Neural progenitor cell (in vitro differentiated cells): ENCODE data around the gene SPHK1. TPM values are rescaled to one million over a fixed set of nuclear protein-coding genes. Genes with fewer than 3 reads are reported as not detected.

ENCODE experiments used
- DNase-seq: peaks from one replicate; pipeline ENCODE4 v3.0.0-alpha.2; 2016; ENCODE audit warnings: low spot score
- H2AFZ ChIP-seq: fragments of 200-600 bp; sonication (generic); replicated peaks from 2 replicates; pipeline ENCODE4 v1.6.1; 2016; ENCODE audit warnings: antibody characterized with exemption
- H3F3A ChIP-seq: fragments of 200-600 bp; sonication (generic); 2 replicates; pipeline ENCODE4 v1.6.1; 2016; ENCODE audit warnings: antibody characterized with exemption, low read depth
- H3K27ac ChIP-seq: fragments of 200-600 bp; sonication (generic); 2 replicates; pipeline ENCODE4 v1.5.1; 2016; ENCODE audit warnings: mild to moderate bottlenecking
- H3K27me3 ChIP-seq: fragments of 200-600 bp; sonication (generic); 2 replicates; pipeline ENCODE4 v1.6.1; 2016; ENCODE audit warnings: mild to moderate bottlenecking, moderate library complexity
- H3K36me3 ChIP-seq: fragments of 200-600 bp; sonication (generic); 2 replicates; pipeline ENCODE4 v1.5.1; 2016
- H3K4me1 ChIP-seq: fragments of 200-600 bp; sonication (generic); 2 replicates; pipeline ENCODE4 v1.6.1; 2016; ENCODE audit warnings: mixed run types
- H3K4me2 ChIP-seq: fragments of 200-600 bp; sonication (generic); 2 replicates; pipeline ENCODE4 v1.6.1; 2016
- H3K4me3 ChIP-seq: fragments of 200-600 bp; sonication (generic); 2 replicates; pipeline ENCODE4 v1.5.1; 2016
- H3K79me2 ChIP-seq: fragments of 200-600 bp; sonication (generic); 2 replicates; pipeline ENCODE4 v1.6.1; 2016; ENCODE audit warnings: low read depth
- H3K9ac ChIP-seq: fragments of 200-600 bp; sonication (generic); 2 replicates; pipeline ENCODE4 v1.6.1; 2016
- H3K9me3 ChIP-seq: fragments of 200-600 bp; sonication (generic); 2 replicates; pipeline ENCODE4 v1.5.1; 2016; ENCODE audit warnings: low read depth
- H4K20me1 ChIP-seq: fragments of 200-600 bp; sonication (generic); 2 replicates; pipeline ENCODE4 v1.6.1; 2016; ENCODE audit warnings: low read depth
- H3K27ac Mint-ChIP-seq: 3 replicates; pipeline ENCODE4 v1.8.0; 2021; ENCODE audit warnings: mixed read lengths
- H3K27me3 Mint-ChIP-seq: 2 replicates; pipeline ENCODE4 v1.8.0; 2022; ENCODE audit warnings: low read depth, mild to moderate bottlenecking, inconsistent platforms, moderate library complexity, mixed read lengths; ENCODE audit not compliant: insufficient read depth
- H3K36me3 Mint-ChIP-seq: 3 replicates; pipeline ENCODE4 v1.8.0; 2021; ENCODE audit warnings: mixed read lengths
- H3K4me1 Mint-ChIP-seq: 3 replicates; pipeline ENCODE4 v1.8.0; 2021; ENCODE audit warnings: mixed read lengths
- H3K4me3 Mint-ChIP-seq: 3 replicates; pipeline ENCODE4 v1.8.0; 2021; ENCODE audit warnings: mild to moderate bottlenecking, moderate library complexity, mixed read lengths
- H3K9me3 Mint-ChIP-seq: 3 replicates; pipeline ENCODE4 v1.8.0; 2020; ENCODE audit warnings: mixed read lengths
- CTCF ChIP-seq: fragments of 200-600 bp; sonication (generic); IDR thresholded peaks from 2 replicates; pipeline ENCODE4 v1.5.1; 2017; ENCODE audit warnings: antibody characterized with exemption, mild to moderate bottlenecking
- EZH2 ChIP-seq: fragments of 200-600 bp; sonication (generic); IDR thresholded peaks from 2 replicates; pipeline ENCODE4 v1.6.1; 2017; ENCODE audit warnings: antibody characterized with exemption, mild to moderate bottlenecking, moderate library complexity
- EZH2phosphoT487 ChIP-seq: fragments of 200-600 bp; sonication (generic); IDR thresholded peaks from 2 replicates; pipeline ENCODE4 v1.6.1; 2017; ENCODE audit warnings: antibody characterized with exemption
- total RNA-seq: library from RNA; depleted of rRNA; stranded (reverse); fragments of >200 nt; gene quantifications from 2 replicates; pipeline ENCODE4 v1.2.3, GENCODE V29; 2015; ENCODE audit warnings: low replicate concordance

The SPHK1 gene
- total RNA-seq, 1 donor from 2014 or later: 1.3 TPM

DNA sequence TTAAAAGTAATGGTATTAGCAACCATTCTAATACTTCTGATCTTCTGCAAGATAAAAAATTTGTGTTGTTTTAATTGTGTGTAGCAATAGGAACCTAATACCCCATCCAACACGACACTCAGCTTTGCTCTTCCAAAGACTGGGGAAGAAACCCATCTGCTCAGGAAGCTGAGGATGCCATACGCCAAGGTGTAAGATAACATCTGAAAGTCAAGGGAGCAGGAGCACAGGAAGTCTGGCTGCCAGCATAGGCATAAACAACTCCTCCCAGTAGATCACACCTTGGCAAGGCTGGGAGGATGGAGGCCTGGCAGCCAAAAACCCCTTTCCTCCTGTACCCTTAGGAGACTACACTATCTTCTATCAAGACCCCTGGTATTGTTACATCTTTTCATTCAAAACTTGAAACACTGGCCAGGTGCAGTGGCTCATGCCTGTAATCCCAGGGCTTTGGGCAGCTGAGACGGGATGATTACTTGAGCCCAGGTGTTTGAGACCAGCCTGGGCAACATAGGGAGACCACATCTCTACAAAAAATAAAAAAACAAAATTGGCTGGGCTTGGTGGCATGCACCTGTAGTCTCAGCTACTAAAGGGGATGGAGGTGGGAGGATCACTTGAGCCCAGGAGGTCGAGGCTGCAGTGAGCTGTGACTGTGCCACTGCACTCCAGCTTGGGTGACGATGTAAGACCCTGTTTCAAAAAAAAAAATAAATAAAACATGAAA, 5.7 kb upstream of the SPHK1 start:
- DNase-seq: no peak
- H3K36me3 Mint-ChIP-seq: peaks cover 18% of the 10 kb centered on the region
- peaks cover 8% of the 10 kb centered on the region for H3K9me3 Mint-ChIP-seq

GRCh38 chr17:76379275-76379641, 5.2 kb upstream of the SPHK1 start:
- Mint-ChIP-seq H3K9me3 (peaks cover 8% of the 10 kb centered on the region), H3K27ac (peak overlapping the region; percentile 42)
- TF ChIP-seq CTCF: no peak
- TF ChIP-seq EZH2: no peak
- no peak for TF ChIP-seq EZH2phosphoT487

More for the DNA sequence above, 5.7 kb upstream of the SPHK1 start:
- Mint-ChIP-seq H3K4me3 (no peak overlapping the region), H3K27ac (peak overlapping the region; percentile 72), H3K27me3 (peaks cover 9% of the 10 kb centered on the region), H3K4me1 (peaks cover 58% of the 10 kb centered on the region)
- peaks cover 18% of the 10 kb centered on the region for H3K27me3 ChIP-seq
- no peak overlapping the region for H2AFZ ChIP-seq
- H4K20me1 ChIP-seq: no peaks in the 10 kb centered on the region
- TF ChIP-seq EZH2phosphoT487 (no peak), CTCF (no peak), EZH2 (no peak)
- no peak overlapping the region for H3K27ac ChIP-seq
- H3K4me3 ChIP-seq: no peak overlapping the region
- H3K9ac ChIP-seq: no peak overlapping the region
- no peak overlapping the region for H3K4me2 ChIP-seq
- no peaks in the 10 kb centered on the region for H3K79me2 ChIP-seq
- H3K9me3 ChIP-seq: no peaks in the 10 kb centered on the region
- H3K4me1 ChIP-seq: peaks cover 24% of the 10 kb centered on the region
- H3K36me3 ChIP-seq: no peaks in the 10 kb centered on the region
- H3F3A ChIP-seq: peaks cover 37% of the 10 kb centered on the region

GRCh38 chr17:76379646-76380376, 4.6 kb upstream of the SPHK1 start:
- no peak overlapping the region for H3K4me3 ChIP-seq
- H4K20me1 ChIP-seq: no peaks in the 10 kb centered on the region
- peaks cover 10% of the 10 kb centered on the region for H3K27me3 Mint-ChIP-seq
- no peak overlapping the region for H3K4me2 ChIP-seq
- H3K27me3 ChIP-seq: peaks cover 29% of the 10 kb centered on the region
- H3K4me1 ChIP-seq: peaks cover 22% of the 10 kb centered on the region
- DNase-seq: no peak
- H3K36me3 ChIP-seq: no peaks in the 10 kb centered on the region
- H3F3A ChIP-seq: peaks cover 38% of the 10 kb centered on the region
- H3K79me2 ChIP-seq: no peaks in the 10 kb centered on the region
- H3K27ac Mint-ChIP-seq: peak overlapping the region; percentile 58
- no peak overlapping the region for H3K27ac ChIP-seq
- H3K9ac ChIP-seq: no peak overlapping the region
- H2AFZ ChIP-seq: no peak overlapping the region
- no peaks in the 10 kb centered on the region for H3K9me3 ChIP-seq
- TF ChIP-seq CTCF: no peak
- no peak for TF ChIP-seq EZH2phosphoT487
- no peak for TF ChIP-seq EZH2
- H3K9me3 Mint-ChIP-seq: peaks cover 8% of the 10 kb centered on the region
- peaks cover 52% of the 10 kb centered on the region for H3K4me1 Mint-ChIP-seq
- H3K36me3 Mint-ChIP-seq: peaks cover 18% of the 10 kb centered on the region
- peak overlapping the region; percentile 39 for H3K4me3 Mint-ChIP-seq

More at GRCh38 chr17:76379275-76379641, 5.2 kb upstream of the SPHK1 start:
- no peak overlapping the region for H2AFZ ChIP-seq
- H3F3A ChIP-seq: peaks cover 35% of the 10 kb centered on the region
- no peak overlapping the region for H3K27ac ChIP-seq
- peaks cover 10% of the 10 kb centered on the region for H3K27me3 Mint-ChIP-seq
- peaks cover 18% of the 10 kb centered on the region for H3K36me3 Mint-ChIP-seq
- H4K20me1 ChIP-seq: no peaks in the 10 kb centered on the region
- peak overlapping the region; percentile 39 for H3K4me3 Mint-ChIP-seq
- no peak overlapping the region for H3K4me3 ChIP-seq
- peaks cover 24% of the 10 kb centered on the region for H3K27me3 ChIP-seq
- no peaks in the 10 kb centered on the region for H3K36me3 ChIP-seq
- H3K4me2 ChIP-seq: no peak overlapping the region
- H3K79me2 ChIP-seq: no peaks in the 10 kb centered on the region
- no peaks in the 10 kb centered on the region for H3K9me3 ChIP-seq
- peaks cover 22% of the 10 kb centered on the region for H3K4me1 ChIP-seq
- H3K4me1 Mint-ChIP-seq: peaks cover 54% of the 10 kb centered on the region
- no peak overlapping the region for H3K9ac ChIP-seq
- DNase-seq: no peak
